HG02870 (cell line): ENCODE data around the gene ADAM10.

Experiments
- ATAC-seq: cut with Tn5 transposase; IDR thresholded peaks from one replicate; pipeline ENCODE4 v1.9.1; 2021; ENCODE audit warnings: mild to moderate bottlenecking, moderate library complexity; ENCODE audit not compliant: unreplicated experiment

ADAM10 gene

DNA sequence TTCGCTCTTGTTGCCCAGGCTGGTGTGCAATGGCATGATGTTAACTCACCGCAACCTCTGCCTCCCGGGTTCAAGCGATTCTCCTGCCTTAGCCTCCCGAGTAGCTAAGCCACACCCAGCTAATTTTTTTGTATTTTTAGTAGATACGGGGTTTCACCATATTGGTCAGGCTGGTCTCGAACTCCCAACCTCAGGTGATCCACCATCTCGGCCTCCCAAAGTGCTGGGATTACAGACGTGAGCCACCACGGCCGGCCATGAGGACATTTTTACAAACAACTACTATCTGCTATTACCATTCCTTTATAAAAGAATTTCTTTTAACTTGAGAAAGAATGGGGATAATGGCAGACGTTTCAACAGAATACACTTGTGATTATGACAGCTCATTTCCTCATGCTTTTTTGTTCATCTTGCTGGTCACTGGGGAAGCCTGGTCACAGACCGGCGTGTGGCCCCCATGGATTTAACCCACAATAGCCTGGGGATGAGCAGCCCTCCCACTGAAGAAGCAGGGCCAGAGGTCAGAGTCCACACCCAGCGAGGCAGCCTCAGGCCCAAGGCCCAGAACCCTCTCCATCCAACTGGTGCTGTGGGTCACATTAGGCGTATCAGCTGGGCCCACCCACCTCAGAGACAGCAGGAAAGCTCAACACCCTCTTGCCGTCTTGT, 205.7 kb downstream of the ADAM10 start:
- ATAC-seq: no peak

DNA sequence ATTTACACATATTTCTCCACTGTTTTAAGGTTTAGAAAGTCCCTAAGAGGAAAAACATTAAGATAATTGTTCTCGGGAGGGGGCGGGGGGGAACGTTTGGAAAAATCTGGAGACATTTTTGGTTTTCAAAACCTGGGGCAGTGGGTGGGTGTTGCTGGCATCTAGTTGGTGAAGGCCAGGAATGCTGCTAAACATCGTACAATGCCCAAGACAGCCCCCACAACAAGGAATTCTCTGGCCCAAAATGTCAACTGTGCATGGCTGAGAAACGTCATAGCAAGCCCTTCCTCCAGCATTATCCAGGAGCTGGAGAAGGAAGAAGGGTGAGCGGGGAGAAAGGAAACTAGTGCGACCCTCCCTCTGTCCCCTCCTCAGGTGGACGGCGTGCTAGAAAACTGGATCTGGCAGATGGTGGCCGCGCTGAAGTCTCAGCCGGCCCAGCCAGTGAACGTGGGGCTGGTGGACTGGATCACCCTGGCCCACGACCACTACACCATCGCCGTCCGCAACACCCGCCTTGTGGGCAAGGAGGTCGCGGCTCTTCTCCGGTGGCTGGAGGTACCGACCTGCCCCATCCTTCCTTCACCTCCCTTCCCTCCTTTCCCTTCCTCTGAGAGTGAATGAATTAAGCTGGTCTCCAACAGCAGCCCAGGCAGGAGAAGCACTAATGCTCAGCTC, 208.0 kb downstream of the ADAM10 start:
- no peak for ATAC-seq

DNA sequence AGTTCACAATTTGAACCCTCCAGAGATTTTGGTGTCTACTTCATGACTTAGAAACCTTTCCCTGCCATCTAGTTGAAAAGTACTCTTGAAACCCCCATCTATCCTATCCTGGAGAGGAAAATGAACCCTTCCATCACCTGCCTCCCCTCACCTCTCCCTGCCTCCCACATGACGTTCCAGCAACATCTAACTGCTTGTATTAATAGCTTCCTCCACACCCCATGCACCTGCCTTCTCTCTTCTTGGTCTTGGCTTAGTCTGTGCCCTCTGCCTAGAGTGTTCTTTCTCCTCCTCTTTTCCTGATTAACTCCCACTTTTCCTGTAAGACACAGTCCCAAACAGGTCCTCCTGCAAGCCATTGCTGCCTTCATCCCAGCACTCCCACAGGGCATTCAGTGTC, 210.0 kb downstream of the ADAM10 start:
- ATAC-seq: no peak

DNA sequence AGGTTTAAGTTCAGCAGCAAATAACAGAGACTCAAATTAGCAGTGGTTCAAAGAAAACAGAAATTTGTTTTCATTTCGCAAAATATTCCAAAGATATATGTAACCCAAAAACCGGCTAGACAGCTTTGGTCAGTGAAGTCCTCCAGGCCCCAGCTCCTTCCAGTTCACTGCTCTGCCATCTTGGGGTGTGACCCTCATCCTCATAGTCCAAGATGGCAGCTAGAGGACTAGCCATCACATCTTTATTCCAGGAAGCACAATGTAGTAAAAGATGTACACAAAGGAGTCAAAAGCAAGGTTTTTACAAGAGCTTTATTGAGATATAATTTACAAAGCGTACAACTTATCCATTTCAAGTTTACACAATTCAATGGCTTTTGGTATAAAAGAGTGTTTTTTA, 210.6 kb downstream of the ADAM10 start:
- no peak for ATAC-seq
